ENCODE measurements around the gene TSTD1.

DNA sequence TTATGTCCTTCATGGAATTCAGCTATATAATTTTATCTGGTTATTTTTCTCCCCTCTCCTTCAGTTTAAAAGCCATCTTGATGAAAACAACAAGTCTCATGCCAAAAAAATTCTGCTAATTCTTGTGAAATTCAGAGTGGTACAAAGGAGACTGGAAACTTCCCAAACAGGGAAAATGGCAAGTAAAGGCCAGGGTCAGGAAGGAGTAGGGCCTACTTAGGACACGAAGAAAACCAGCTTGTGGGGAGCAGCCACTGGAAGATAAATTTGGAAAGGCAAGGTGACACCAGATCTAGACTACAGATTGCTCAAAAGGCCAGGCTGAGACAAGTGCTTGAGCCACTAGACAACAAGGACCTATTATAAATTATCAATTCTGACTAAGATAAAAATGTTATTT, 6.4 kb downstream of the TSTD1 start:
- TF ChIP-seq CTCF (IDR thresholded peaks at IDR 0.05 in 4 of 5, conservative IDR thresholded peaks at IDR 0.05 in 1 of 5) (no peak), POLR2A (IDR thresholded peaks at IDR 0.05) (no peak)

Data from gastrocnemius medialis (tissue), 4 donors.